Measurements from ENCODE around the gene KCTD21.

KCTD21 gene

DNA sequence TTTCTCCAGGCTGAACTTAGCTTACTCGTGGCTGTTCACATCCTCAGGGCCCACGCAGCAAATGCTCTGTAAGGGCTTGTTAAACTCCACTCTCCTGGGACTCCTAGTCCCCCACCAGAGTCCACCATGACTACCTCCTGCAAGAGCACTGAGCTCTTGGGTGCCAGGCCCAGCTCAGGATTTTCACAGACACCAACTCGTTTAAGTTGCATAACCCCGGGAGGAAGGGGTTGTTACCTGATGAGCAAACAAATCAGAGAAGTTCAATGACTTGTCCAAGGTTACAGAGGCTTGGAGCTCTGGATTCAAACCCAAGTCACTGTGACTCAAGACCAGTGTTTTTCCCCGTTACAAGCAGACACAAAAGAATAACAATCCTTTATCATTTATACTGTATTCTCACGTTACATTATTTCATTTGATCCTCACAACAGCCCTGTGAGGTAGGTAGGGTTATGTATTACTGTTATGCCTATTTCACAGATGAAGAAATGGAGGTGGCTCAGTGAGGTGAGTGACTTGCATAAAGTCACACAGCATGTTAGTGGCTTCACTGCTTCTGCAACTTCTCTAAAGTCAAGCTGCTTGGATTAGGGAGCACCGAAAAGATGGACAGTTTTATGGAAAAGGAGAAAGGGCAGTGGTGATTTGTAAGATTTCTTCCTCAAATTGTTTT is 17.4 kb downstream of the KCTD21 start:
- no peak for DNase-seq

GRCh38 chr11:78170413-78170812 is 18.0 kb downstream of the KCTD21 start:
- DNase-seq, result no peak

GRCh38 chr11:78168539-78169477 is 19.6 kb downstream of the KCTD21 start:
- no peak for DNase-seq

- no peak for DNase-seq
Measured at GRCh38 chr11:78166855-78167469, 21.5 kb downstream of the KCTD21 start.

- no peak for DNase-seq
Measured at GRCh38 chr11:78164471-78164870, 24.0 kb downstream of the KCTD21 start.

DNA sequence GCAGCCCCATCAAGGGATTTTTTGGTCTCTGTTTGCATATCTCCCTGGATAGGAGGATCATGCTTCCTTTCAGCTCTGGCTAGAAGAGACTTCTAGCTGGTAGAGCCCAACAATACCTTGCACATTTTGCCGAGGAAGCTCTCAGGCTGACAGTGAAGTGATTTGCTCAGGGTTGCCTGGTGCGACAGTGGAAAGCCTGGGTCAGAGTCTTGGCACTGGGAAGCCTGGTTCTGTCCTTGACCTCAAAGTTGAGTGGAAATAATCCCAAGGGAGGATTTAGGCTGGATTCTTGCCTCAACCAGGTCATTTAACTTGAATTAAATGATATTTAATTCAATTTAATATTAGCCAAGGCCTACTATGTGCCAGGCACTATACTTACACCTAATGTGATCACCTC is 24.6 kb downstream of the KCTD21 start:
- DNase-seq, result no peak

DNA sequence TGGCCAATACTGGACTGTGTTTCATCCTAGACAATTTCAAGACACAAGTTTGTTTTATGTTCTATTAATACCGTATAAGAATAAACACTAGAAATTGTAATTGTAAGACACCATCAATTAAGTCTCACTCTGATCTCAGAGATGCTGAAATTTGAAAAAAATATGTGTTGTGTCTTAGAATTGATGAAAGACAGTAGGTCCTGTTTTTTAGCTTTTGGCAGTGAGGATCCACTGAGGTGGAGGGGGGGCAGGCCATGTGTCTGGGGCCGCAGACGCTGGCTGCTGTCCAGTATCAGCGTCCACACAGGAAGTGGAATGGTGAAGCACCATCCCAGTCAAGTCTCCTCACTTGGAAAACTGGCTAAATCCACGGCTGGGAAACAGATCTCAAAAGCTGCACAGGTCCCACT is 26.5 kb downstream of the KCTD21 start:
- DNase-seq, result no peak

GRCh38 chr11:78161346-78161745 is 27.1 kb downstream of the KCTD21 start:
- DNase-seq, result no peak

GRCh38 chr11:78160557-78160956 is 27.9 kb downstream of the KCTD21 start:
- DNase-seq, result no peak

DNA sequence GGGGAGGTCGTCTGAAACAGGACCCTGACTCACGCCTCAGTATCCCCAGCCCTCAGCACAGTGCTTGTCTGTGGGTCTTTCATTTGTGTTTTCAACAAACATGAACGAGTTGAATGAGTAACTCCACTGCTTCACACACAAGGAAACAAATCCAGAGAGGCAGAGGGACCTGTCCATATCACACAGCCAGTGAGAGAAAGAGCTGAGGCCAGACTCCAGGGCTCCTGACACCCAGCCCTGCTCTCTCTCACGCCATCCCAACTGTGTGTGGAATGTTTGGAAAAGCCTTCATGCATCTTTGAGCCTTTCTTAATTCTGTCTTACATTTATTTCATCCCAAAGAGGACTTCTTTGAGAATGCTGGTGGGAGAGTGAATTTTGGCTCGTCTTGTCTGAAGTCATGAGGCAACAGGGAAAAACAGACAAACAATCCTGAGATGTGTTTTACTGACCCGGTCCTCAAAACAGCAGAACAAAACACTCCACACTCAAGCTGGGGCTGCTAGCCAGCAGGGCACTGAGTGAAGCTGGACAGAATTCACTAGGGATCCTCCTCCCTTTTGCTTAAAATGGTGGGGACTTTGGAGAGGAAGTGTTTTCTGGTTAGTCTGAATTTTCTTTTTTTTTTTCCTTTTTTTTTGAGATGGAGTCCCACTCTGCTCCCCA is 29.3 kb downstream of the KCTD21 start:
- no peak for DNase-seq

DNA sequence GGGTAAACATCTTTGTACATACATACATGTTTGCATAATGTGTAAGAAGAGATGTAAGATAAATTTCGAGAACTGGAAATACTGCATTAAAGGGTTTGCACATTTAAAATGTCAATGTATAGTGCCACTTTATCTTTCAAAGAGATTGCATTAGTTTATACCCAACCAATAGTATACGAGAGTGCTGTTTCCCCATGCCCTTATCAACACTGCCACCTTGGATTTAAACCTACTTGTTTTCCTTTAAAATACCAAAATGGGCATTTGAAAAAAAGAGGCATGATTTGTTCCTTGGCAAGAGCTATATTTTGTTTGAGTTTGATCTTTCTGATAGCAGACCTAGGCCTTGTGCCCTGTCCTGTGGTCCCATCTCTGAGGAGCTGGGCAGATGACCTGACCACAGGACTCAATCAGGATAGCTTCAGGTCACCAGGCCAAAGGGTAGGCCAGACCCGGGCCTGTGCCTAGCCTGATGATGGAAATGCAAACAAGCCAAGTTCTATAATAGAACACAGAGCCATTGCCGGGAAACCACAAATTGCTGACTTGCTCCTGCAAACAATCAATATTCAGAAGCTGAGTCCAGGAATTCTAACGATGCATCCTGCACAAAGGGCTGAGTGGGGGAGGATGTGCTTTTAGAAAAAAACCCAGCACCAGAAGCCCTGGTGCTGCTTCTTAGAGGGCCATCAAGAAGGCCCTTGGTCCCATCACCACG is 32.1 kb downstream of the KCTD21 start:
- no peak for DNase-seq

DNA sequence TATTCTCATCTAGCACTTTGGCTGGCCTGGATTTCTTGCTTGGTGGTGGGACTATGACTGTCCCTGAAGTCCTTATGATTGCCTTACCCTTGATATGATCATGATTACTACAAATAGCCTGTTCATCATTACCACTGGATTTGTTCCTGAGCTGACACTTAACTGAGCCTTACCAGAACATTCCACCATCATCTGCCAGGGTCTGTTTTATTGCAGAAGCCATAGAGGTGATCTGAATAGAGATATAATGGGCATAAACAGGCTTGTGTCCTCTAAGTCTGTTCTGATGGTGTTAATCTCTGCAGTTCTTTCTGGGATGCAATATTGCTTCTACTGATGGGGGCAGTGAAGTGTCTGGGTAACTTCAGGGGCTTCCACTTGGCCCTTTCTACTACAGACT is 36.6 kb downstream of the KCTD21 start:
- DNase-seq, result no peak

GRCh38 chr11:78150754-78151153 is 37.7 kb downstream of the KCTD21 start:
- DNase-seq, result no peak

GRCh38 chr11:78150346-78150745 is 38.1 kb downstream of the KCTD21 start:
- DNase-seq, result no peak

DNA sequence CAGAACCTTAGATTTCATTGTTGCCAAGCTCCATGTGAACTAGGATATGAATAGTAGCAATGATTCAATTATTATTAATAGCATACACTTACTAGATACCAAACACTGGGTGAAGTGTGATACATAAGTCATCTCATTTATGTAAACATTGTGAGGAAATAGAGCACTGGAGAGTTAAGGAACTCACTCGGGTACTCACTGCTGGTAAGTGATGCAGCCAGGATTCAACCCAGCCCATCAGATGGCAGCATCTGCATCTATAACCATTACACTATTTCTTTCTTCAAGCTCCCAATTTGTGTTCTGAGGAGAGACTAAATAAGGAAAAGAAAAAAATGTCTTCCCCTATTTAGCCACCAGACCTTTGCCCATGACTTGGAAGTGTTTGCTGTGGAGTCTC is 38.8 kb downstream of the KCTD21 start:
- DNase-seq, result no peak

DNA sequence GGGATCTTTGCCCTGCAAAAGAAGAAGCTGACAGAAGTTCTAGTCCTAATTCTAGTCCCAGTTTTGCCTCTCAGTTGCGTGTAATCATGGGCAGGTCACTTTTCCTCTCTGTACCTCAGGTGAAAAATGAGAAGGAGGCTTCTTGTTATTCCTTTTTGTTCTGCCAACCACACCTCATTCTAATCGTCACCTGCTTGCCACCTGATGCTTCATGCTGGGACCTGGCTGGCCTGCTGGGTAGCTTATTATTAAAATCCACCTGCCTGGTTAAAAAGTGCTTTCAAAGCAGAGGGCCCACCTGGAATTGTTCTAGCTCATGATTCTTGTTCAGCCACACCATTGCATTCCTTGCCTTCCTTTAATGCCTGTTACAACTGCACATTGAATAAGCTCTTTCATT is 40.6 kb downstream of the KCTD21 start:
- no peak for DNase-seq

DNA sequence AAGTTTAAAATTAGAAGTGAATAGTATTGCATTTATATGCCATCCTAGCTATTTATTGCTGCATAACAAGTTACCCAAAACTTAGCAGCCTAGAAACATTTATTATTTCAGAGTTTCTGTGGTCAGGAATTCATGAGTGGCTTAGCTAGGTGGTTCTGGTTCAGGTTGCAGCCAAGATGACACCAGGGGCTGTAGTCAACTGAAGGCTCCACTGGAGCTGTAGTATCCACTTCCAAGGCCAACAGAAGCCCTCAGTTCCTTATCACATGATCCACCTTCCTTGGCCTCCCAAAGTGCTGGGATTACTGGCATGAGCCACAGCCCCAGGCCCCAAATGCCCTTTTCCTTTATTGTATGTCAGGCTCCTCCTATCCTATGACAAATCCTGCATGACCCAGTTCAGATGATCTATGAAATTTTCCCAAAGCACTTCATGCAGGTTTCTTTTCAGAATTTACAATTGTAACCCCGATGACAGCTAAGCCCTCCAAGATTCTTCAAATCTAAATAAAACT is 42.9 kb downstream of the KCTD21 start:
- DNase-seq, result no peak

- no peak for DNase-seq
Measured at GRCh38 chr11:78140392-78141077, 47.9 kb downstream of the KCTD21 start.

- DNase-seq, result peak; percentile 94 to 96
Measured at GRCh38 chr11:78139422-78140391, 48.7 kb downstream of the KCTD21 start, which contains the start of gene ALG8. ALG8 (minus strand) TSS chr11:78139626; CDS start chr11:78139588, 38 bp downstream.

Data from activated CD4-positive, alpha-beta T cell treated with anti-CD3 and anti-CD28 coated beads, Interleukin-2, amount 50 U/mL, for 4 hours (primary cell).